C4-2B (cell line): ENCODE data around the gene SH3RF3.

ENCODE experiments used
- CTCF ChIP-seq: fragments of 450-650 bp; conservative IDR thresholded peaks from 2 replicates; pipeline ENCODE4 v1.5.1; 2017; ENCODE audit warnings: mild to moderate bottlenecking
- ZFX ChIP-seq: fragments of 450-650 bp; IDR thresholded peaks from 2 replicates; pipeline ENCODE4 v1.6.1; 2017

DNA sequence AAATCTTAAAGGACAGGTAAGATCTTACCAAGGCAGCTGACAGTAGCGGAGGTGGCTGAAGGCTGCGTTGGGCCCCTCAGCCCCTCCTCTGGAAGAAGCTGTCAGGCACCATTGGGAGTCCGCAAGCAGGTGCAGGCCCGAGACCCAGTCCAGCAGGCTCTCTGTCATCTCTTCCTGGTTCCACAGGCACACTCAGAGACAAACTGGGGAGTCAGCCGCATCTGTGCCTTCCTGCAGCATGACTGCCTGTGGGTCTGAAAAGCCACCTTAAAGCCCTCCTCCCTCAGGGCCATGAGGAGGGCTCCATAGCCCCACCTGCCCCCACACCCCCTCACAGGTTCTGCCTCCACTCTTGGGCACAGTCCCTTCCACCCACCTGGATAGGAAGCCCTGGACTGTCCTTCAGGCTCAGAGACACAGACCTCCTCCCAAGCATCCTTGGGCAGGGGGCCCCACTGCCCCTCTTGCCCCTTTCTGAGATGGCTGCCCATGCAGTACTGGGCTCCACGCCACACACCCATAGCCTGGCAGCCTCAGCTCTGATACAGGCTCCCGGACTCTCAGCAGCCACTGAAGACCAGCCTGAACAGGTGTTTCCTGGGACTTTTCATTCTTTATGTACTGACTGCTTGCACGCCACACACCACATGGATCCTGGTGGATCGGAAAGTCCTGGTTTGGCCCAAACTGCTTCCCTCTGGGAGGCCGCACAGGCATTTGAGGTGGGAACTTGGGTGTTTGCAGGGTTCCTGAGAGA, 245.0 kb downstream of the SH3RF3 start:
- no peak for TF ChIP-seq CTCF
- no peak for TF ChIP-seq ZFX
